Fibroblast of pulmonary artery (primary cell): ENCODE results near the gene DDX41.

Experiments used
- DNase-seq: peaks from one replicate; pipeline ENCODE4 v3.0.0-alpha.2; 2010; ENCODE audit warnings: low read depth
- H3K4me3 ChIP-seq: replicated peaks from 2 replicates; pipeline ENCODE4 v1.5.1; 2011; ENCODE audit warnings: low read depth, mild to moderate bottlenecking, control low read depth, low read length, moderate library complexity
- CTCF ChIP-seq: IDR thresholded peaks from 2 replicates; pipeline ENCODE4 v1.5.1; 2011; ENCODE audit warnings: mild to moderate bottlenecking, control low read depth, low read length, inconsistent platforms; ENCODE audit errors: missing control alignments

DDX41 gene

DNA sequence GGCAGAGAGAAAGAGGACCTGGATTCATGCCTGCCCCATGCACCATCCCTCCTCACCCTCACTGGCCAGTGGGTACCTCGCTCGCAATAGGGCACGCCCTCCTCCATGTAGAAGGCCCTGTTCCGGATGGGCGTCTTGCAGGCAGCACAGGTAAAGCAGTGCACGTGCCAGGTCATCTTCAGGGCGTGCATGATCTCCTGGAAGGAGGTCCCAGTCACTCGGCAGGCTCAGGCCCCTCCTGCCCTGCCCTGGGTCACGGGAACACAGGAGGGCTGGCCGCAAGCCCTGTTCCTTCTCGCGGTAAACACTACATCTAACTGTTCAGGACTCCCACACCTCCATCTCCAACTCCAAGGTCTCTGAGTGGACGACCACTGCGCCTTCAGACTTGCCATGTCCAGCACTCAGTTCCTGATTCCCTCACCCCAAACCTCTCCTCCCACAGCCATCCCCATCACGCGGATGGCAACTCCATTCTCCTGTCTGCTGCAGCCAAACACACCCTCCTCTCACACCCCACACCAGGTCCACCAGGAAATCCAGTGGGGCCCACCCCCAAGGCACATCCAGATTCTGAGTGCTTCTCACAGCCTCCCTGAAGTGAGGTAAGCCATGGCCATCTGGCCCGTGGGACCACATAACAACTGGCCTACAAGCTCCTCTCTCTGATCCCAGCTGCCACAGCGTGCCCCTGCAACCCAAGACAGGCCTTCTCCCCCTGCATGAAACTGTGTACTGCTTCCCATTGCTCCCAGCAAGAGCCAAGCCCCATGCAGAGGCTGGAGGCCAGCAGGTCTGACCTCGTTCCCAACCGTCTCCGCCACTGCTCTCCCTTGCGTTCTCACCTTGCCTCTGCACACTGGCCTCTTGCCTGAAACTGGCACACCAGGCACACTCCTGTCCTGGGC lies 32.5 kb downstream of the DDX41 start:
- no peak for TF ChIP-seq CTCF
- no peak overlapping the region for H3K4me3 ChIP-seq
- no peak for DNase-seq

DNA sequence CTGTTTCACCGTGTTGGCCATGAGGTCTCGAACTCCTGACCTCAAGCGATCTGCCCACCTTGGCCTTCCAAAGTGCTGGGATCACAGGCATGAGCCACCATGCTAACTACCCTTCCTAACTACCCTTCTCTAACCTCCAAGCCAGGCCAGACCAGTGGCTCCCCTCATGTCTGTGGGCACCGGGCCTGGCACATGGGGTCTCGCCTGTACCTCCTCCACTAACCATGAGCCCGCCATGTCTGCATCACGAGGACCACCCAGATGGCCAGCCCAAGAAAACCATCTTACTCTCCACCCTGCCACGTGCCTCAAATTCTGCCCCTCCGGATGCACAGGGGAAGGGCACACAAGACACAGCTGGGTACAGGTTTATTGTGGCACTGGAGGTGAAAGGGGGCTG lies 33.7 kb downstream of the DDX41 start:
- no peak for DNase-seq
- H3K4me3 ChIP-seq, result no peak overlapping the region

GRCh38 chr5:177482359-177482795 lies 34.4 kb downstream of the DDX41 start:
- DNase-seq, result no peak
- H3K4me3 ChIP-seq, result no peak overlapping the region
- TF ChIP-seq CTCF, result no peak

More for the DNA sequence above, 33.7 kb downstream of the DDX41 start:
- TF ChIP-seq CTCF, result no peak

GRCh38 chr5:177479774-177480173 lies 37.0 kb downstream of the DDX41 start:
- no peak for DNase-seq
- H3K4me3 ChIP-seq, result no peak overlapping the region
- no peak for TF ChIP-seq CTCF

DNA sequence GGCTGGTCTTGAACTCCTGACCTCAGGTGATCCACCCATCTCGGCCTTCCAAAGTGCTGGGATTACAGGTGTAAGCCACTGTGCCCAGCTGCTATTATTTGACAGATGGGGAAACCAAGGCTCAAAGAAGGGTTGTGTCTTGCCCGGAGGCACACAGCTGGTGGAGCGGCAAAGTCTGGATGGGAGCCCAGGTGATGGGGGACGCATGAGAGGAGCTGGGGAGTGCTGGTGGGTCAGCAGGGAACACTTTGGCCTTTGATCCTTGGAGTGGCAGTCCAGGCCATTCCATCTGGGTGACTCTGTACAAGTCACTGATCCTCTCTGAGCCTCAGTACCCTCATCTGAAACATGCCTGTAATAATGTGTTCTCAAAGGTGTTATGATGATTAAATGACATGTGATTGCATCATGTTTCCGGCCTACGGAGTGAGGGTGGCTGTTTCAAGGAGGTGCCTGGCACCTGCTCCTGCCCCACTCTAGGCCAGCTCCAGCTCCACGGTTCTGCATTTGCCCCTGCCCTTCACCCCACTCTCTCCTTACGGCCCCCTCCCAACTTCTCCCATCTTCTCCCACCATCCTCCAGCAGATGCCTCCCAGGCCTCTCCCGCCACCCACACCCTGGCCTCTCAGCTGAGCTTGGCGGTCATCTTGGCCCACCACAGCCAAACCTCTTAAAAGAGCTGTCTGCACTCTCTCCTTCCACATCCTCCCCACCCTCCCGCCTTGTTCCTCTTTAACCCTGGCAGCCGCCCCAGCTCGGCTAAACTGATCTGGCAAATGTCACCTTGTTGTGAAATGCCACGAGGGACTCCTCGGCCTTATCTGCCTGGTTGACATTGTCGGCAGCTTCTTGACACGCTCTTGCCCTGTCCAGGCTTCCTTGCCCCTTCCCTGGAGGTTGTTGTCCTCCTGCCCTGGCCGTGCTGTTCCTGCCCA lies 37.8 kb downstream of the DDX41 start:
- peak; percentile 81 for DNase-seq
- TF ChIP-seq CTCF, result no peak
- no peak overlapping the region for H3K4me3 ChIP-seq

GRCh38 chr5:177477701-177478477 lies 38.9 kb downstream of the DDX41 start:
- H3K4me3 ChIP-seq, result no peak overlapping the region
- no peak for DNase-seq
- no peak for TF ChIP-seq CTCF
